ENCODE measurements around the gene EVI5.

EVI5 gene

GRCh38 chr1:92519043-92519442 is 265.9 kb downstream of the EVI5 start:
- DNase-seq (ENCODE audit: low spot score) = no peak

- DNase-seq (ENCODE audit: low spot score) = no peak
These were observed 268.3 kb downstream of the EVI5 start for GRCh38 chr1:92516574-92516973.

GRCh38 chr1:92515796-92516201 is 269.1 kb downstream of the EVI5 start:
- DNase-seq (ENCODE audit: low spot score) = no peak

GRCh38 chr1:92511541-92511940 is 273.4 kb downstream of the EVI5 start:
- DNase-seq (ENCODE audit: low spot score) = no peak

- no peak for DNase-seq (ENCODE audit: low spot score)
These were observed 275.3 kb downstream of the EVI5 start for GRCh38 chr1:92509619-92510018.

GRCh38 chr1:92505015-92505692 is 279.8 kb downstream of the EVI5 start:
- no peak for DNase-seq (ENCODE audit: low spot score)

GRCh38 chr1:92504291-92505014 is 280.5 kb downstream of the EVI5 start:
- no peak for DNase-seq (ENCODE audit: low spot score)

- DNase-seq (ENCODE audit: low spot score) = no peak
These were observed 281.0 kb downstream of the EVI5 start for GRCh38 chr1:92503926-92504285.

- no peak for DNase-seq (ENCODE audit: low spot score)
These were observed 281.6 kb downstream of the EVI5 start for GRCh38 chr1:92503043-92503925.

- no peak for DNase-seq (ENCODE audit: low spot score)
These were observed 282.7 kb downstream of the EVI5 start for GRCh38 chr1:92502247-92502646.

GRCh38 chr1:92500552-92500951 is 284.4 kb downstream of the EVI5 start:
- no peak for DNase-seq (ENCODE audit: low spot score)

GRCh38 chr1:92495392-92496063 is 289.4 kb downstream of the EVI5 start:
- no peak for DNase-seq (ENCODE audit: low spot score)

- no peak for DNase-seq (ENCODE audit: low spot score)
These were observed 290.3 kb downstream of the EVI5 start for GRCh38 chr1:92494485-92495141.

- no peak for DNase-seq (ENCODE audit: low spot score)
These were observed 291.8 kb downstream of the EVI5 start for GRCh38 chr1:92493139-92493538.

- no peak for DNase-seq (ENCODE audit: low spot score)
These were observed 296.1 kb downstream of the EVI5 start for GRCh38 chr1:92488832-92489231.

- DNase-seq (ENCODE audit: low spot score) = no peak
These were observed 296.5 kb downstream of the EVI5 start for GRCh38 chr1:92488416-92488815.

GRCh38 chr1:92487078-92487605 is 297.8 kb downstream of the EVI5 start:
- DNase-seq (ENCODE audit: low spot score) = no peak

GRCh38 chr1:92486251-92487077 is 298.4 kb downstream of the EVI5 start, which contains the start of gene GFI1:
Gene GFI1, minus strand, starts transcription at chr1:92486925. Its CDS starts 3,438 bp downstream, at chr1:92483487.
- no peak for DNase-seq (ENCODE audit: low spot score)

GRCh38 chr1:92485381-92486250 is 299.3 kb downstream of the EVI5 start:
- DNase-seq (ENCODE audit: low spot score) = no peak

Data from SK-N-DZ (cell line).